Measurements from ENCODE around the gene RPTN.

RPTN gene, protein sequence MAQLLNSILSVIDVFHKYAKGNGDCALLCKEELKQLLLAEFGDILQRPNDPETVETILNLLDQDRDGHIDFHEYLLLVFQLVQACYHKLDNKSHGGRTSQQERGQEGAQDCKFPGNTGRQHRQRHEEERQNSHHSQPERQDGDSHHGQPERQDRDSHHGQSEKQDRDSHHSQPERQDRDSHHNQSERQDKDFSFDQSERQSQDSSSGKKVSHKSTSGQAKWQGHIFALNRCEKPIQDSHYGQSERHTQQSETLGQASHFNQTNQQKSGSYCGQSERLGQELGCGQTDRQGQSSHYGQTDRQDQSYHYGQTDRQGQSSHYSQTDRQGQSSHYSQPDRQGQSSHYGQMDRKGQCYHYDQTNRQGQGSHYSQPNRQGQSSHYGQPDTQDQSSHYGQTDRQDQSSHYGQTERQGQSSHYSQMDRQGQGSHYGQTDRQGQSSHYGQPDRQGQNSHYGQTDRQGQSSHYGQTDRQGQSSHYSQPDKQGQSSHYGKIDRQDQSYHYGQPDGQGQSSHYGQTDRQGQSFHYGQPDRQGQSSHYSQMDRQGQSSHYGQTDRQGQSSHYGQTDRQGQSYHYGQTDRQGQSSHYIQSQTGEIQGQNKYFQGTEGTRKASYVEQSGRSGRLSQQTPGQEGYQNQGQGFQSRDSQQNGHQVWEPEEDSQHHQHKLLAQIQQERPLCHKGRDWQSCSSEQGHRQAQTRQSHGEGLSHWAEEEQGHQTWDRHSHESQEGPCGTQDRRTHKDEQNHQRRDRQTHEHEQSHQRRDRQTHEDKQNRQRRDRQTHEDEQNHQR

GRCh38 chr1:152159144-152159543 lies at the start of gene RPTN:
TSS of gene RPTN (minus strand) at chr1:152159228. CDS start at chr1:152157889, 1,339 bp downstream.
- DNase-seq (ENCODE audit: low read depth in 2 of 2): no peak

- no peak for DNase-seq (ENCODE audit: low read depth in 2 of 2)
These were observed 40.0 kb upstream of the RPTN start for GRCh38 chr1:152198982-152199381.

DNA sequence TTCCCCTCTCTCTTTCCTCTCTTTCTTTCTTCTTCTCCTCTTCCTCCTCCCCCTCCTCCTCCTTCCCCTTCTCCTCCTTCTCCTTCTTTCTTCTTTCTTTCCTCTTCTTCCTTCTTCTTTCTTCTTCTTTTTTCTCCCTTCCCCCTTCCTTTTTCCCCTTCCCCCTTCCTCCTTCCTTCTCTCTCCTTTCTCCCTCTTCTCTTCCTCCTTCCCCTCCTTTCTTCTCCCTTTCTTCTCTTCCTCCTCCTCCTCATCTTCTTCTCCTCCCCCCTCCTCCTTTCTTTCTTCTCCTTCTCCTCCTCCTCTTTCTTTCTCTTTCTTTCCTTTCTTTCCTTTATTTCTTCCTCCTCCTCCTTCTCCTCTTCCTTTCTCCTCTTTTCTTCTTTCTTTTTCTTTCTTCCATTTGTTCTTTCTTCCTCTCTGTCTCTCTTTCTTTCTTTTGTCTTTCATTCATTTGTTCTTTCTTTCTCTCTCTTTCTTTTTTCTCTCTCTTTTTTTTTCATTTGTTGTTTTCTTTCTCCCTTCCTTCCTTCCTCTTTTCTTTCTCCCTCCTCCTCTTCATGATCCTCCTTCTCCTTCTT lies 38.4 kb upstream of the RPTN start:
- DNase-seq (ENCODE audit: low read depth in 2 of 2): no peak

DNA sequence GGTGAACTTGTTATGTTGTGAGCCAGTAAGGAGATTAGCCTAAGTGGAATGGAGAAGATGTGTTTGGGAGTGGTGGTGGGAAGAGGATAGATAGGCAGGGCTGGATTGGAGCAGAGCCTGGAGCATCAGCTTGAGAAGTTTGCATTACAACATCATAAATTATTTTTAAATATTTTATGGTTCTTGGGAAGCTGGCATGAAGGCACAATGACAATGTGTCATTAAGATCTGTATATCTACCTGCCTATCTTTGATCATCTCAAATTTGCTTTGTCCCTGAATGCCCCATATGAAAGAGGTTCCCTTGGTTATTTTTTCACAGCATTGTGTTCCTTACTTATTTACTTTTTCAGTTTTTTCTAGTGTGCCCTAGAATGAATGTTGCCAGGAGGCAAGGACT lies 32.7 kb upstream of the RPTN start:
- no peak for DNase-seq (ENCODE audit: low read depth in 2 of 2)

DNA sequence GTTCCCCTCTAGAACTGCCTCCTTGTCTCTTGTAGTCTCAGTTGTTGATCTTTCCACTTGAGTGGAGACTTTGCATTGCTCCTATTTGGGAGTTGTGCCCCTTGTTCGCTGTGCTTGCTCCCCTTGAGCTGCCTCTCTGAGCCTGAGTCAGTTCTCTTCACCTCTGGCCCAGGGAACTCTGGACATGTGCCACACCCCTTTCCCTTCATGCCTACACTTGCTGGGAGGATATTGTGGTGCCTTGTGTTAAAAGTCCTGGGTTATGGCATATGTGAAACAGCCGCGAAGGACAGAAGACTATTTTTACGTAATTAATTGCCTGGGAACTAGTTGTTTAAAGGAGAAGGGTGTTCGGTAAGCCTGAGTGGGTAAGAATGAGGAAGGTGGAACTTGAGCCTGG lies 32.2 kb upstream of the RPTN start:
- DNase-seq (ENCODE audit: low read depth in 2 of 2): no peak

- no peak for DNase-seq (ENCODE audit: low read depth in 2 of 2)
These were observed 31.6 kb upstream of the RPTN start for GRCh38 chr1:152190589-152190988.

- peak; percentile 38 to 46 for DNase-seq (ENCODE audit: low read depth in 2 of 2)
These were observed 30.8 kb upstream of the RPTN start for GRCh38 chr1:152189657-152190442.

DNA sequence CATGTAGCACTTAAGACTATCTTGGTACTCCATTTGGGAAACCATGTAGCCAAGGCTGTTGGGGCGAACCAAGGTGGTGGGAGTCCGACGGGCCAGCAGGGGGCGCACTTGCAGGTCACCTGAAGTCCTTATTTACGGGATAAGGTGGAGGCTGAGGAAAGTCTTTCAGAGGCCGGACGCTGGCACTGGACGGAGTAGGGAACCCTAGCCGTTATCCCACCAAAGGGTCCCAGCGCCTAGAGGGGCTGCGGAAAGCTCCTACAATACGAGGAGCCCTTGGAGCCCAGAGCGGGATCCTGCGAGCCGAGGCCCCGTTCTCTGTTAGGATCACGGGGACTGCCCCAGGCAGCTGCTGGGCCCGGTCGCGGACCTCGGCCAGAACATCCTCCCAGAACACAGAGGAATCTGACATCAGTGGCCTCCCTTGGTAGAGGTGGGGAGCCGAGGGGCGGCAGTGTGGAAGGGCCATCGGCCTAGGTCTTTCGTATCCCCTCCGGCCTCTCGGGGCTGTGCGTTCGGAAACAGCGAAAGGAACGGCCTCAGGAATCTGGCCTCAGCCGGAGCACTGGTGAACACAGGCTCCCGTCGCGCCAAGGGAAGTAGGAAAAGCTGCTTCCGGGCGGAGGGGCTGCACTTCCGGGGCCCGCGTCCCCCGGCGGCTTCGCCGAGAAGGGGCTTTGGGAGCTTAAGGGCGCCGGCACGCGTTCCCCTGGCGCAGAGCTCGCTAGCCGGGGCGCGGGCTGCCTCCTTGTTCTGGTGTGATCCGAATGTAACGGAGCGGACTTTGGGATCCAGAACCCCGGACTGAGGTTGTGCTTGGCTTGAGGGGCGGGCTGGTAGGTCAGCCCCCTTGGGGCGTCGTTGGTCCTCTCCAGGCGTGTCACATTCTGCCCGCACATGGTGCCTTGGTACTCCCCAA lies 29.9 kb upstream of the RPTN start:
- peak; percentile 53 to 64 for DNase-seq (ENCODE audit: low read depth in 2 of 2)

DNA sequence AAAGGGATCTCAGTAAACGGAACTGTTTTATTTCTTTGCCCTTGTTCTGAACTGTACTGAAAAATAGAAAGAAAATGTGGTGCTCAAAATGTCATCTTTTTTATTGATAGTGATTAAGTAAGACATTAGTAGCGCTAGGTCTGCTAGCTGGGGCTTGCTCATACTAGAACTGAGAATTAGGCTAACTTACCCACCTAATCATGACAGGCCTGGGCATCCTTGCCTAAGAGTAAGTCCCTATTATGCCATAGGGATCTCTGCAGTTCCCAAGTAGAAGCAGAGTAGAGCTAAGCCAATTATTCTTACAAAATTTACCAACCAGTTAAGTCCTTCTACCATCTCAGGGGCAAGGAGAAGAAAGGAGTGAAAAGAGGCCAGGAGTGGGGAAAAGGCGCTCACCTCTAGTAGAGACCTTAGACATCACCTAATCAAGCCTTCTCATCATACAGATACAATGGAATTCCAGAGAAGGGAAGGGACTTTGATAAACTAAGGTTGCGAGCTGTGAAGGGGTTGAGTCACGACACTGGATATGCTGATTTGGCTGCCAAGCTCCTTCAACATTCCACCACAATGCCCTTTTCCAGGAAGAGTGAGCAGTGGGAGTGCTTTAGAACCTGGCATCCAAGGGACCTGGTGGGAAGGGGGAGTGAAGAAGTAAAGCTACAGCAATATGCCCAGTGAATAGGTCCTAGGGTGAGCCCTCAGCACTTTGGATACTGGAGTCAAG lies 27.7 kb upstream of the RPTN start:
- DNase-seq (ENCODE audit: low read depth in 2 of 2): no peak

GRCh38 chr1:152185544-152186391 lies 26.7 kb upstream of the RPTN start:
- DNase-seq (ENCODE audit: low read depth in 2 of 2): no peak

GRCh38 chr1:152182944-152183361 lies 23.9 kb upstream of the RPTN start:
- no peak for DNase-seq (ENCODE audit: low read depth in 2 of 2)

DNA sequence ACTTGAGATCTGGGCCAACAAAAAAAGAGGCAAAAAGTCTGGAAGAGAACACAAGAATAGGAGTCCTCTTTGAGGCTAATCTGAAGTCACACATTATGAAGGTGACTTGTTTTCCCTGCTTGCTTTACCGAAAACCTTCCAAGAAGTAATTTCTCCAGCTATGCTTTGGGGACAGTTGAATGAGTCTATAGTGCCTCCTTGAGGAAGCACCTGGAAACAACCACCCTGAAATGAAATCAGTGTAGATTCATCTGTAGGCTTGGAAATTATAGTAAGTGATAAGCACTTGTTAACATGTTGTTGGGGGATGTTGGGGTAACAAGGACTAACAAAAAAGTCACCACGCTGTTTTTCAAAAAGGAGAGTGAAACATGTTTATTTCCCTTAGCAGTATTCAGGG lies 23.4 kb upstream of the RPTN start:
- no peak for DNase-seq (ENCODE audit: low read depth in 2 of 2)

- no peak for DNase-seq (ENCODE audit: low read depth in 2 of 2)
These were observed 20.5 kb upstream of the RPTN start for GRCh38 chr1:152179566-152179965.

DNA sequence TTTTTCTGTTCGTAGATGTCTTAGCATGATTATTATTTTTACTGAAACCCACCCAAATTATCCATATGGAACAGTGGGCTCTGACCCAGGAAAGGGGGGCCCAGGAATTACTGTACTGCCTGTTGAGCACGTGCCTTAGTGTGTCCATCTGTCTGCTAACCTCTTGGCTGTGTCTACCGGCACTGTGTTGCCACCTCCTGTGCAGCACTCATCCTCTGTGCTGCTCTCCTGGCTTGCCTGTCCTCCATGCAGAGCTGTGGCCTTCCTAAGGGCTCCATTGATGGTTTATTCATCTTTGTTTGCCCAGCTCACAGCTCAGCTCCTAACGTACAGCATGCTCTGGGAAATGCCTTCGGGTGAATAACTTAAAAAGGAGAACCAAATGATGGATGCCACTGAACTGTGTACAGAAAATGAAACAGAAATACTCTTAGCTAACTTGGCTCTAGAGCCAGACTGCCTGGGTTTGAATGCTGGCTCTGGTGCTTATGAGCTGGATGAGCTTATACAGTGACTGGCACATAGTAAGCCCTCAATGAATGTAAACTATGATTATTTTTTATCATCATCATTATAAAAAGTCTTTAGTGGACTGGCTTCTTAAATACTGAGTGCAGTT lies 11.4 kb upstream of the RPTN start:
- DNase-seq (ENCODE audit: low read depth in 2 of 2): no peak

DNA sequence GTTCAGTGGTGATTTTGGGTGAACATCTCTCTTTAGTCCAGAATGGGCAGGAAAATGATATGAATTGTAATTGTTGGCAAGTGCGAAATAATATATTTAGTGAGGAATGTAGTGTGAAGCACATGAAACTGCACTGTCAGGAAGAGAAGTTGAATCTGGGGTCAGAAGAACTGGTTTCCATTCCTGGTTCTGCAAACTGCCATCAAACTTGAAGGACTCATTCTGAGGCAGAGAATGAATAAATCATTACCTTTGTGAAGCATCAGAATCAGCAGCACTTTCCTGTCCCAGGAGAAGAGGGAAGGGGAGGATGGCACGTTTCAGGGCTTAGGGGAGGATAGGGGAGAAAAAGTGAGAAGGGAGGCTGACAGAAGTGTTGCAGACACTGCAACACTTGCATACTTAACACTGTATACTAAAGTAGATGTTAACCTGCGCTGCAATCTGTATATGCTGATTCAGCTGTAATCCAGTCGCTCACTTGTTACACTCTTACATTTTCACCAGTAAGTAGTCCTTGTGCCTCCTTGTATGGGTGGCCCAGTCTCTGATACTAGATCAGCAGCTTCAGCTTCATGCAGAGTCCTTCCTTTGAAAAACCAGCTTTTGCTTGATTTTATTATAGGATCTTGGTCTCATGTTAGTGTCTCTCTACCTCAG lies 10.5 kb upstream of the RPTN start:
- DNase-seq (ENCODE audit: low read depth in 2 of 2): no peak

GRCh38 chr1:152168535-152168868 lies 9.5 kb upstream of the RPTN start:
- no peak for DNase-seq (ENCODE audit: low read depth in 2 of 2)

DNA sequence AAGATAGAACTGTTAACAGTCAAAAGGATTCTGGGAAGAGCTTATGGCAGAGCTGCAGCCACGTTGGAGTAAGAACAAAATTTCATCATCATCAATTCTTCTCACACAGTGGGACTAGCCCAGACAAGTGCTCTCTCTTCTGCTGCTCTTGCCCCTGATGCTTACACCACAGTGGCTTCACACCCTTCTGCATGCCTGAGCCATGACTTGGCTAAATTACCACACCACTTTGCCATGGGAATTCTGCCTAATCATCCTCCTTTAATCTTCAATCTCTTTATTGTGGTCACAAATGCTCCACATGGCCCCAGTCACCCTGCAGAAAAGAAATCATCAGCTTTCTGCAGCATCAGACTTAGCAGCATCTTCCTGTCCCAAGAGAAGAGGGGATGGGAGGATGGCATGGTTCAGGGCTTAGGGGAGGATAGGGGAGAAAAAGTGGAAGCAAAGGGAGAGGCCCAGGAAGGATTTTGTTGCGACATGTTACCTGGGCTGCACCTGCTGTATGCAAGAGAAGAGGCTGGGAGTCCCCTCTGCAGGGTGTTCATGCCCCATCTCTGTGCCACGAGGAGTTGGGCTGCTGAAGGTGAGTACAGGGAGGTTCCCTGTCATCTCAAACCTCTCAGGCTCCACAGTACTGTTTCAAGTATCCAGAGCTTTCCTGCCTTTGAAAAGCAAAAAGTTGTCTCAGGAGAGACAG lies 9.0 kb upstream of the RPTN start:
- no peak for DNase-seq (ENCODE audit: low read depth in 2 of 2)

DNA sequence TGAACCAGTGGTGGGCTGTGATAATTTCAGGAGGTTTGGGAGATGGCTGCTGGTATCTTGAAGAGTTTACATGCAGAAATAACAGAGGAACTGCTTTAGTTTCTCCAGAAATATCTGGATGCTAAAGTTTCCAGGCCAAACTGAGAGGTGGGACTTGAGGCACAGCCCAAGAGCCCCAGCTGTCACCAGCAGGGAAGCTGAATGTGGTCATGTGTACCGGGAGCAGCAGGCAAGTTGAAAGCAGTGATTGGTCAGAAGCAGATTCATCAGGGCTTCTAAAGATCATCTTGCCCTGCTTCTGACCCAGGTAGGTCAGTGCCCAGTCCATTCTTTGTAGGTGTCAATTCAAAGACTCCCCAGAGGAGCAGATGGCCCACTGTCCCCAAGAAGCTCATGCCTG lies 7.9 kb upstream of the RPTN start:
- DNase-seq (ENCODE audit: low read depth in 2 of 2): no peak
